HG03139 (cell line): ENCODE results near the gene STX16.

ENCODE experiments used
- ATAC-seq: cut with Tn5 transposase; IDR thresholded peaks from one replicate; pipeline ENCODE4 v1.9.1; 2021; ENCODE audit not compliant: unreplicated experiment

The STX16 gene

DNA sequence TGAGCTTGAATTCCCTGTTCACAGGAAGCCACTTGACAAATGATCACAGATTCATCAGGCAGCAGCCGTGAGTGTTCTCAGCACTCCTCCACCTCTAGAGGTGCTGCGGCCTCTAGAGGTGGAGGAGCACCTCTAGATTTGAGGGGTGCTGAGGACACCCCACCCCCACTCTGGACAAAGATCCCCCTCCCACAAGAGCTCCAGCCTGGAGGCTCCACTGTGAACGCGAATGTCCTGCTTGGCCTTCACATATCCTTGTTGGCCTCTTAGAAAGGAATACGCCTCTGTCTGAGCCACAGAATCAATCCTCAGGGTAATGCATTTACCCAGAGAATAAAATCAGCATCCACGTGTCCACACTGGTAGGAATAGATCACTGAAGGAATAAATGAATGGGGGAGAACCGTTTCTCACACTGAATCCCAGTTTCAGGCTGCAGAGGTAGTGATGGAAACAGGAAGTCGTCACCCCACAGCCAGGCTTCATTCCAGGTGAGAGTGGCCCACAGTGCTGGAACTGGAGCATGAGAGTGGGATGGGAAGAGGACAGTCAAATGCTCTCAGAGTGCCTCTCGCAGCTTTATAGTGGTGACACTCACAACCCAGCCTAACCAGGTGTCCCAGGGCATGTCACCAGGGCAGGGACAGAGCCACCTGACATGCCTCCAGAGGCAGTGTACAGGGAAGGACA is 58.1 kb downstream of the STX16 start:
- no peak for ATAC-seq

DNA sequence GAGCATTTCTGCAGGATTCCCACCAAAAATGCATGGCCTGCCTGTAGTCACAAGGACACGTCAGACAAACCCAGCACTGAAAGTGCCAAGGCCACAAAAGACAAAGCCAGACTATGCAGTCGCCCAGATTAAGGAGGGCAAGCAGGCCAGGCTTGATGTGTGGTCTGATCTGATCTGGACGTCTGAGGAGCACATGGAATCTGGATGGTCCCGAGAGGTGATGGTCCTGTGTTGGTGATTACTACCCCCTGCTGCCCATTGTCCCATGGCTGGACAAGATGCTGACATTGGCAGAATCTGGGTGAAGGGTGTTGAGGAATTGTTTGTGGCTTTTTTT is 58.6 kb downstream of the STX16 start:
- ATAC-seq: no peak

DNA sequence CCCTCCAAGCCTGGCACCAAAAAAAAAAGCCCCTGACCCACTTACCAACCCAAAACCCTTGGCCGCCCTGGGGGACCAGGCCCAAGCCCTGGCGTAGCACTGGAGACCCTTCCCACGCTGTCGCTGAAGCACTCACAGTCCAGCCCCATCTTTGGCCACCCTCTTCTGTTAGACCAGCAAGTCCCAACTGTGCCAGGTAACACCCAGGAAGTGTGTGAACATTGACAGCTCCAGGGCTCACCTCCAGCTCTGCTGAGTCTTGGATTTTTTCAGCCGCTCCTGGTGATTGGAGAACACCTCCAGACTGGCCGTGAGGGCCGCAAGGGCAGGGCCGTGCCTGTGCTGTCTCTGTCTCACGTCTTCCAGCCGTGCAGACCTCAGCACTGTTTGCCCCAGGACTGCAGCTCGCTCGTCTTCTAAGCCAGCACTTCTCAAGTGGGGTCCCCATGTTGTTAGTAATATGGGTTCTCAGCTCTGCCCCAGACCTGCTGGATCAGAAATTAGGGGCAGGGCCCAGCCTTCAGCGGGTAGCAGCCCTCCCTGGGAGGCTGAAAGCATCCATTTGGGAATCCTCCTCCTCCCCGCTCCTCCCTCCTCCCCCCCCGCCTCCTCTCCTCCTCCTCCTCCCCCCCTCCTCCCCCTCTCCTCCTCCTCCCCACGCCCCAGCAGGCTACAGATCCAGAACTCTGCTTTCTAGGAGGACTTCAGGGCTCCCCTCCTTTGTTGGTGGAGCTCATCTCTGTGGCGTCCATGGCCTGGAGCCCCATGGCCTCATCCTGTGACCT is 59.6 kb downstream of the STX16 start:
- ATAC-seq: no peak

DNA sequence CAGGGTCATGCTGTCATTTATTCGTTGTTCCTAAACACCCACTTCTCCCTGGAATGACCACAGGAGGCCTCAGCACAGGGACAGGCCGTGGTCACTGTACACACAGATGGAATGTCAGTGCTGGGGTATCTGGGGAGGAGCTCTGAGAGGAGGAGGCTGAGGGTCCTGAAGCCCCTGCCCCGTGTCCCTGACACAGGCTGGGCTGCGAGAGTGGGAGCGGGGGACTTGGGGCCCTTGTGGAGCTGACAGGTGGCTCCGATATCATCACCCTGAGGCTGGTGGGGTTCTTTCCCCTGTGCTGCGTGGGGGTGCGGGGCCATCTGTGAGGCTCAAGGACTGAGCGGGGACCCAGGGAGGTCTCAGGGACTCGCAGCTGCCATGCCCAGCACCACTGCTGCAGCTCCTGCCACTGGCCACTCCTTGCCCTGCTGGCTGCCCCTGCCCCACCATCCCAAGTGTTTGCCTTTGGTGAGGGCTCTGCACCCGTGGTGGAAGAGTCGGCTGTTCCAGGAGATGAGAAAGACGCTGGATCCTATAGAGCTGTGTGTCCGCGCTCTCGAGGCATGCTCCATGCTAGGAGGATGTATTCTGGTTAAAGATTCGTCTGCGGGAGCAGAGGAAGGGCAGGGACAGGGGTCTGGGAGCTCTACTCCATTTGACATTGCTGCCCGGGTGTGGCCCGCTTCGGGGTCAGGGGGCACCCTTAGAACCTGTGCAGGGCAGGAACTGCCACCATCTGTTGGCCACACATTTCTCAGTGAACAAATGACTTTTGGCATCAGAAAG is 60.4 kb downstream of the STX16 start:
- no peak for ATAC-seq

DNA sequence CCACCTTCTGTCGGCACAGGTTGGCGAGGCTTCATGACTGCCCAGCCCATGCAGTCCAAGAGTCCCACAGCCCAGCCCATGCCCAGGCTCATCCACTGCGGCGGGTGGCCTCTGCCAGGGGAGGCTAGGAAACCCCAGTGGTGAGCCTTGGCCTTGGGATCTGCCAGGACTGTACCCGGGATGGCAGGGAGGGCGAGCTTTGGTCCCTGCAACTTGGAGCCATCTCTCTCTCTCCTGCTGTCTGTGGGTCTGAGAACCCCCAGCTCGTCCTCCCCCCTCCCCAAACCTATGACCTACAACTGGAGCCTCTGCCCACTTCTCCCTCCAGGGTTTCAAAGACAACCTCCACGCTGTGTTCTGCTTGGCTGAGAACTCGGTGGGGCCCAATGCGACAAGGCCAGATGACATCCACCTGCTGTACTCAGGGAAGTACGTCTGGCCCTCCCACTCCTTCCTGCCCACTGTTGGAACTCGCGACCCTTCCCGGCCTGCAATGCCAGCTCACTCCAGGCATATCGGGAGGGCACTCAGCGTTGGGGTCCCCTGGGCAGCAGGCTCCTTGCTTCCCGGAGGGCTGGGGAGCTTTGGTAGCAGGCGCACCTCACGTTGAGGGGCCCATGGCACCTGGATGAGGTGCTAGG is 61.2 kb downstream of the STX16 start:
- no peak for ATAC-seq

DNA sequence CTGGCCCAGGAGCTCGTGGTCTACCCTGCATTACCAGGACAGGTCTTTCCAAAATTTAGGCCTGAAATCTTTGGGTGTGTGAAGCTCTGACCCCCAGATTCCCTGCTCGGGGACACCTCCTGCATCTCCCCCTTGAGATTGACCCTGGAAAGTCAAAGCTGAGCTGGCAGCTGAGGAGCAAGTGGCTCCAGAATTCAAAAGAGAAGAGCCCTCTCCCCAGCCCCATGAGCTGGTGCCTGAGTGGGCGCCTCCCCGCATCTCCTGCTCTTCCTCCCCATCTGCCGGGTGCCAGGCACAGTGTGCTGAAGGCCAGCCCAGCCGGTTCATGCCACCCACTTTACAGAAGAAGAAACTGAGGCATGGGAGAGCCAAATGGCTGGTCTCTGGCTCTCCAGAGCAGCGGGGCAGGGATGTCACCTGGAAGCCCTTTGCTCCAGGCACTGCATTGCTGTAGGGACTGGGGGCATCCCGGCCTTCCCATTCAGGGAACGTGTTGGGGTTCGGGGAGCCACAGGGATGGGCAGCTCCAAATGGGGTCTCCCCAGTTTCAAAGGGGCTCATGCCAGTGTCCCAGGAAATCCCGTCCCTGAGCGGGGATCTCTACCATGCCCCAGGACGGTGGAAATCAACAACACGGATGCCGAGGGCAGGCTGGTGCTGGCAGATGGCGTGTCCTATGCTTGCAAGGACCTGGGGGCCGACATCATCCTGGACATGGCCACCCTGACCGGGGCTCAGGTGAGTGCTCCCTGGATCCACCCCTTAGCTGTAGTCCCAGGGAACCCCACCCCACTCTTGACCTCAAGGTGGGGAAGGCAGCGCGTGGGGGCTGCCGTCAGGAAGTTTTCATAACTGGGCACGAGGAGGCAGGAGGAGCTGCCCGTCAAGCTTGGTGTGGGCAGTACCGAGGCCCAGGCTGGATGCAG is 62.0 kb downstream of the STX16 start:
- ATAC-seq: no peak

DNA sequence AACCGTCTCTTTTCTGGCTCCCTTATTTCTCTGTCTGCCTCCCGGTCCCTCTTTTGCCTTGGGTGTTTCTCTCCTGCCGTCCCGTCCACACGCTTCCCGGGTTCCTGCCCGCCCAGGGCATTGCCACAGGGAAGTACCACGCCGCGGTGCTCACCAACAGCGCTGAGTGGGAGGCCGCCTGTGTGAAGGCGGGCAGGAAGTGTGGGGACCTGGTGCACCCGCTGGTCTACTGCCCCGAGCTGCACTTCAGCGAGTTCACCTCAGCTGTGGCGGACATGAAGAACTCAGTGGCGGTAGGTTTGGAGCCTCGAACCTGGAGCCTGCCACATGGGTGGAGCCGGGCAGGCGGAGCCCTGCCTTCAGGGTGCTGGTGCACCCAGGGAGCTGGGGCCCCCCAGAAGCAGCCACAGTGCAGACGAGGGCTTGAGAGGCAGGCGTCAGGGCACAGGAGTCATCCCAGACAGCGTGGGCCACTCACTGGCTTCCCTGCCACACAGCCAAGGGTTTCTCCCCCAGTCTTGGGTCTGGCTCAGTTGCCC is 62.8 kb downstream of the STX16 start:
- ATAC-seq: no peak

DNA sequence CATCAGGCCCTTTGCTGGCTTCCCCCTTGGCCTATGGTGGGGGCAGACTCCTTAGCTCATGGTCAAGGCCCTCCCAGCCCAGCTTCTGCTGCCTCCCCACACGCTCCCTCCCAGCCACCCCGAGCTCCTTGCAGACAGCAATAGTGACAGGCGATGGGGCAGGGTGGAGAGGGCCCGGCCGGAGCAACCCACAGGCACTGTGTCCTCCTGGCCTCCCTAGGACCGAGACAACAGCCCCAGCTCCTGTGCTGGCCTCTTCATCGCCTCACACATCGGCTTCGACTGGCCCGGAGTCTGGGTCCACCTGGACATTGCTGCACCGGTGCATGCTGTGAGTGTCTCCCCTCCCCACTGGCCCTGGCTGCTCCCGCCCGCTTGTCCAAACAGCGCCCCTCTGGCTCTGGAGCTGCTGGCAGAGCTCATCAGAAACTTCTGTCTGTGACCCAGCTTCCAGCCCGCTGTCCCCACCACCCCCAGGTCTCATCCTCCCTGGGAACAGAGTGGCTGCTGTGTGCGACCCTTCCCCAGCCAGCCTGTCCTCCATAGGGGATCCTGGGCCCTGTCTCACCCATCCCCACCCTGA is 63.3 kb downstream of the STX16 start:
- no peak for ATAC-seq

DNA sequence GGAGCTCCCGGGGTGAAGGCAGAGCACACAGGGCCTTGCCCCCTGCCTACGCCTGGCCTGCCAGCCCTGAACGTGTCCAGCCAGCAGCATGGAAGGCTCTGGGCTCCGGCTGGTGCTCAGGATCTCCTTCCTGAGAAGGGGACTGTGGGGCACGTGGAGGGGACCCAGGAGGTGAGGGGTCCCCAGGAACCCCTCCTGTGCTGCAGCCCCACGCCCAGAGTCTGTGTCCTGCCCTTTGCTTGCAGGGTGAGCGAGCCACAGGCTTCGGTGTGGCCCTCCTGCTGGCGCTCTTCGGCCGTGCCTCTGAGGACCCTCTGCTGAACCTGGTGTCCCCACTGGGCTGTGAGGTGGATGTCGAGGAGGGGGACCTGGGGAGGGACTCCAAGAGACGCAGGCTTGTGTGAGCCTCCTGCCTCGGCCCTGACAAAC is 63.9 kb downstream of the STX16 start:
- ATAC-seq: no peak

DNA sequence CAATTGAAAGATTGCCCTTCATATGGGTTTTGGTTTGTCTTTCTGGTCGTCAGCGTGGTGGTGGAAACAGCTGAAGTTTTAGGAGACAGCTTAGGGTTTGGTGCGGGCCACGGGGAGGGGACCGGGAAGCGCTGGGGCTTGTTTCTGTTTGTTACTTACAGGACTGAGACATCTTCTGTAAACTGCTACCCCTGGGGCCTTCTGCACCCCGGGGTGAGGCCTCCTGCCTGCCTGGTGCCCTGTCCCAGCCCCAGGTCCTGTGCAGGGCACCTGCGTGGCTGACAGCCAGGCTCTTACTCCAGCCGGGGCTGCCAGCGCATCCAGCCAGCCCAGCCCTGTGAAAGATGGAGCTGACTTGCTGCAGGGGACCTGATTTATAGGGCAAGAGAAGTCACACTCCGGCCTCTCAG is 64.3 kb downstream of the STX16 start:
- no peak for ATAC-seq

DNA sequence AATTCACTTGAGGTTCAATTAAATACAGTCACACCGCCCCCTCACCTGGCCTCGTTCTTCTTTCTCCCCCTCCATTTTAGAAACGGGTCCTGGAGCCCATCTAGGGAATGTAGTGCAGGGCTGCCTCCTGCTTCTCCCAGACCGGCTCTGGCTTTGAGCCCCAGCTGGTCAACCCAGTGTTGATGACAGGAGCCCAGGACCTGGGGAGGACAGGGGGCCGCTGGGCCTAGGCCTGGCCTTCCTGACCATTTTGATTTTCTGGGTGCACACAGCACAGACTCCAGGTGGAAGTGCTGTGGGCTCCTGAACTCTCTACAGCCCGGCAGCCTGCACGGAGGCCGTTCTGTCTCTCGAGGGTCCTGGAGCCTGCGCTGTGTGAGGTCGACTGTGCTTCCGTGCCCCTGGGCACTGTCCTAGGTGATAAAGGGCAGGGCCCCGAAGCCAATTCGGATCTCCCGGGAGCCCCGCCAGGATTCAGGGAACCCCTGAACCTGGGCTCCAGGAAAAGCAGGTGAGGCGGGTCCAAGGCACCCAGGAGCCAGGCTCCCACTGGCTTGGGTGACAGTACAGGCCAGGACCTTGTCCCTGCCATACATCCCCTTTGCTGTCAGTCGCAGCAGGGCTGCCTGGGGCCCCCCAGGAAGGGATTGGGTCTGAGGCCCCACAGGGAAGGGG is 64.9 kb downstream of the STX16 start:
- no peak for ATAC-seq

DNA sequence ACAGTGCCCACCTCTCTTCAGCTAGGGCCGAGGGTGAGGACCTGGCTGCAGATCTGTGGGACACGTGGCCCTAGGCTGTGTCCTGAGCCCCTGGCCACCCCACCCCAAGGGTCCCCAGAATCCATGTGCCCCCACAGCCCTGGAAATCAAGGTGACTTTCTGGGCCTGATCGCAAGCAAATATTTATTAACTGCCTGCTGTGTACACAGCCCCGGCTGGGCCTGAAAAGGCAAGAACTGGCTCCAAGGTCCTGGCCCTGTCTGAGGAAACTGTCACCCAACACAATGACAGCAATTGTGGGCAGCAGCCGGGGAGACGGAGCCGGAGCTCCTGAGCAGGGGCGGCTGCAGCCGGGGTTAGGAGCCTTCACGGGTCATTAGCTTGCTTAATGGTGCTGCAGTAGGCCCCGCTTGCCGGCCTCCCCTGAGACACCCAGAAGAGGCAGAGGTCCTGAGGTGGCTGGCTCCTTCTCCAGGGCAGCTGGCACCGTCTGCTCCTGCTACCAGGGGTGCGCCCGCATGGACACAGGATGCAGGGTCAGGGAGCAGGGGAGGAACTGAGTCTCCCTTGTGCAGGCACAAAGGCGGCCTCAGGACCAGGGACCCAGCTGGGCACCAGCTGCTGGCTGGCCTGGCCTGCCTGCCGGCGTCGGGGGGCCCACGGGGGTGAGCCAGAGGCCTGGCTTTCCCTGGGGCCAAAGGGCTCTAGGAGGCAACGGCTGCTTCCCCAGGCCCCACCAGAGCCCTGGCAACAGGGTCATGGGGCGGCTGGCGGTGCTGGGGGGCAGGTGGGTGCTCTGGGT is 65.6 kb downstream of the STX16 start:
- no peak for ATAC-seq

DNA sequence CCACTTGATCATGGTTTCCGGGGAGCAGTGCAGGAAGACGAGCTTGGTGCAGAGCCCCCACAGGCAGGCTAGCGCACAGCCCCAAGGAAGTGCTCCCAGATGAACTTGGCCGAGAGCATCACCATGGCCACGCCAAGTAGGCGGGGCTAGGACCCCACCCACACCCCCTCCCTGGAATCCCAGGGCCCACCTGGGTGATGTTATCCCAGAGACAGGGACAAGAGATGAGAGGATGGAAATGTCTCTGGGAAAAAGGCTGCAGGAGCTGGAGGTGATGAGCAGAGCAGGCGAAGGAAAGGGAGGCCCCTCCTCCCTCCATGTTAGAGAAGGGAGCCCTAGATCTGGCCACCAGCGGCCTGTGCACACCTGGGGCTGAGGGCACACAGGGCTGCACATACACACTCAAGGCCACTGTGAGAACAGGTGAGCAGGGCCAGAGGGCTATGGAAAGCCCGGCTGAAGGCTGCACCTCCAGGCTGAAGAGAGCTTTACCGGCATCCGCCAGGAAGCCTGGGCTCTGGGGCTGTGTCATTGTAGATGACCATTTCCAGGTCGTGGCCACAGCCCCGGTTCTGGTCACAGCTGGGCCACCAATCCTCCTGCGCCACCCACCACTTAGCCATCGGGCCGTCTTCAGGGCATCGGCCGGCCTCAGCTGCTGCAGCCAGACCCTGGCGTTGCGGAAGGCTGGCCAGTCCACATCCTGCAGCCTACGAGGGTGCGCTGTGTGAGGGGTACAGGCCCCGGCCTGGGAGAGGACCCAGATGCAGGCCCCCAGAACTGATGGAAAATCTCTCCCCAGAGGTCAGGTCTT is 66.4 kb downstream of the STX16 start:
- no peak for ATAC-seq

DNA sequence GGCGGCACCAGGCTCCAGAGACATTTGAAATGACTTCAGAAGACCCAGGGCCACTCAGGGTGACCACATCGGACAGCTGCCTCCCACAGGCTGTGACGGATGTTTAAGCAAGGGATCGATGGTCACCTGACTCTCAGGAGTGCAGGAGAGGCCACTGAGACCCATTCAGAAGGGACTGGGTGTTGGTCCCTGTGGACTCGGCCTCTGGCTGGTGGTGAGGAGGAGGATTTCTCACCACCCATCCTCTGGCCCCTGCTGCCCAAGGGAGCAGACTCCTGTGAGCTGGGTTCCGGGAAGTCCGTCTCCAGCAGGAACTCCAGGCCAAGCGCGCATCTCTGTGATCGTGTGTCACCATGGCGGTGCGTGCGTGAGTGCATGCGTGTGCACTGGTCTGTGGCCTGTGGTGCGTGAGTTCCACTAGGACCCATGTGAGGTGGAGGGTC is 67.1 kb downstream of the STX16 start:
- ATAC-seq: no peak

DNA sequence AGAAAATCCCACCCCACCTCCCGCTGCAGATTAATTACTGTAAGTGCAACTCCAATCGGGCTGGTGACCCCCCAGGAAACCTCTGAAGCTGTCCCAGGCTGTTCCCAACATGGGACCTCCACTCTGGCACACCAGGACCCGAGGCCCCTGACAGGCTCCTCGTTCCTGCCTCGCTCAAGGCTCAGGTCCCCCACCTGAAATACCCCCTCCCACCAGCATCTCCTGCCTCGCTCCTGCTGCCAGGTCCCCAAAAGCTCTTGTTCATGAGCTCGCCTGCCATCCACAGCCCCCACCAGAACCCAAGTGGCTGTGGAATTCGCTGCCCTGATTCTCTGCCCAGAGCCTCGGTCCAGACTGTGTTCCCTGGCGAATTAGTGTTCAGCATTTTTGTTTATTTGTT is 67.6 kb downstream of the STX16 start:
- no peak for ATAC-seq

DNA sequence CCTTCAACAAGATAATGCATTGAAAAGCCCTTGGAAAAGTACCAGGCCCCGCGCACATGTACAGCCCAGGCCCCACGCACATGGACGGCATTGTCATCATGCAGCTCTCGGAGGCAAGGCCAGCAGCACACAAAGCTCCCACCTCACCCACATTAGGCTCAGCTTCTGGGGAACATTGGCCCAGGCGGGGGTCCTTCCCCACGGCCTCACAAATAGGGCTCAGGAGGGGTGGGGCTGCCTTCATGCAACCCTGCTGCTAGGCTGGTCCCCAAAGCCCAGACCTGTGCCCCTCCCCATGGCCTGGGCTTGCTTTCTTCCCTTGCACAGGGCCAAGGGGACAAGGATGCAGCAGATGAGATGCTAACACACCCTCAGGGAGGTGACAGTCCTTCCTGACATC is 68.2 kb downstream of the STX16 start:
- no peak for ATAC-seq

DNA sequence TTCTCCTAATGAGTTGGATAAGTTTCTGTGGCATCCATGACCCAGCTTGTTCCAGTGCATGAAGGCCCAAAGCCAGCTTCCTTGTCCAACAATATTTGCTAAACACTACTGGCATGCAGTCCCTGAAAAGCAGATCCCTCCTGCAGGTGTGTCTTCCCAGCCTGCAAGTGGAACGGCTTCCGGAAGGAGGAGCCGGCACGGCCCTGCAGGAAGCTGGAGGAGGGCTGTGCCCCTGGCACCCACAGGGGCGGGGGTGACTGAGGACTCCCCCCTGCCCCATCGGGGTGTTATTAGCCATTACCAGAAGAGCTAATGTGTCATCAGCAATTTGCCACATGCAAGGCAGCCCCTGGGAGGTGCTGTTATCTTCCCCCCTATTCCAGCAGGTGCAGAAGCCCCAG is 68.9 kb downstream of the STX16 start:
- ATAC-seq: no peak

DNA sequence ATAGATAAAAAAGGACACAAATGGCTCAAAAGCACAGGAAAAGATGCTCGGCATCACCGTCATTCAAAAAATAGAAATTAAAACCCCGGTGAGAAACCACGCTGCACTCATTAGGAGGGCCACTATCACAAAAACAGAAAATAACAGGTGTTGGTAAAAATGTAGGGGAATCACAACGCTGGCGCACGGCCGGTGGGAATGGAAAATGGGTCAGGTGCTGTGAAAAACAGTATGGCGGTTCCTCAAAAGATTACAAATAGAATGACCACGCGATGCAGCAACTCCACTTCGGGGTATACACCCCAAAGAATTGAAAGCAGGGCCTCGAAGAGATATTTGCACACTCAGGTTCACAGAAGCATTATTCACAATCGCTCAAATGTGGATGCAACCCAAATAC is 69.8 kb downstream of the STX16 start:
- no peak for ATAC-seq
